Measurements from ENCODE around the gene TMEM126A.

GRCh38 chr11:85668157-85668556 is 20.4 kb downstream of the TMEM126A start:
- TF ChIP-seq POLR2A (IDR thresholded peaks at IDR 0.05): no peak
- TF ChIP-seq, protein P1, sequence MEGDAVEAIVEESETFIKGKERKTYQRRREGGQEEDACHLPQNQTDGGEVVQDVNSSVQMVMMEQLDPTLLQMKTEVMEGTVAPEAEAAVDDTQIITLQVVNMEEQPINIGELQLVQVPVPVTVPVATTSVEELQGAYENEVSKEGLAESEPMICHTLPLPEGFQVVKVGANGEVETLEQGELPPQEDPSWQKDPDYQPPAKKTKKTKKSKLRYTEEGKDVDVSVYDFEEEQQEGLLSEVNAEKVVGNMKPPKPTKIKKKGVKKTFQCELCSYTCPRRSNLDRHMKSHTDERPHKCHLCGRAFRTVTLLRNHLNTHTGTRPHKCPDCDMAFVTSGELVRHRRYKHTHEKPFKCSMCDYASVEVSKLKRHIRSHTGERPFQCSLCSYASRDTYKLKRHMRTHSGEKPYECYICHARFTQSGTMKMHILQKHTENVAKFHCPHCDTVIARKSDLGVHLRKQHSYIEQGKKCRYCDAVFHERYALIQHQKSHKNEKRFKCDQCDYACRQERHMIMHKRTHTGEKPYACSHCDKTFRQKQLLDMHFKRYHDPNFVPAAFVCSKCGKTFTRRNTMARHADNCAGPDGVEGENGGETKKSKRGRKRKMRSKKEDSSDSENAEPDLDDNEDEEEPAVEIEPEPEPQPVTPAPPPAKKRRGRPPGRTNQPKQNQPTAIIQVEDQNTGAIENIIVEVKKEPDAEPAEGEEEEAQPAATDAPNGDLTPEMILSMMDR (IDR thresholded peaks at IDR 0.05): no peak
